Islet precursor cell (in vitro differentiated cells): Measurements from ENCODE around the gene OR2T5.
"Not testable (repeated sequence)": the region's sequence is repeated elsewhere in the genome, so short reads cannot be mapped to it uniquely, and the experiment has no call there.

Experiments
- DNase-seq: peaks from one replicate; pipeline ENCODE4 v3.0.0-alpha.2; 2018

The OR2T5 gene, protein sequence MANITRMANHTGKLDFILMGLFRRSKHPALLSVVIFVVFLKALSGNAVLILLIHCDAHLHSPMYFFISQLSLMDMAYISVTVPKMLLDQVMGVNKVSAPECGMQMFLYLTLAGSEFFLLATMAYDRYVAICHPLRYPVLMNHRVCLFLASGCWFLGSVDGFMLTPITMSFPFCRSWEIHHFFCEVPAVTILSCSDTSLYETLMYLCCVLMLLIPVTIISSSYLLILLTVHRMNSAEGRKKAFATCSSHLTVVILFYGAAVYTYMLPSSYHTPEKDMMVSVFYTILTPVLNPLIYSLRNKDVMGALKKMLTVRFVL

DNA sequence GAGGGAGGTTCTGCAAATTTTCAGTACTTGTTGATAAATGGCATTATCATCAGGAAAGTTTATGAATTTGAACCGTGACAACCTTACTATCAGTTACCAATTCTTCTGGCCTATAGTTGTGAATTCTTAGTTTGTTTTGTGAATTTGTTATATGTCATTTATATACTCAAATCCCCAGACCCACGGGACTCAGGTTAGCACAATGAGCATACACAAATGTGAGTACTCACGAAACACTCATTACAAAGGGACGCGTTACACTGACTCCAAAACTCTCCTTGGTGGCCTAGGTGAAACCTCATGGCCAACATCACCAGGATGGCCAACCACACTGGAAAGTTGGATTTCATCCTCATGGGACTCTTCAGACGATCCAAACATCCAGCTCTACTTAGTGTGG, at the start of gene OR2T5:
Gene OR2T5, plus strand, starts transcription at position 301 of the 400 bp plus-strand sequence. Its CDS starts 0 bp downstream, at position 301.
- not testable (repeated sequence) for DNase-seq

DNA sequence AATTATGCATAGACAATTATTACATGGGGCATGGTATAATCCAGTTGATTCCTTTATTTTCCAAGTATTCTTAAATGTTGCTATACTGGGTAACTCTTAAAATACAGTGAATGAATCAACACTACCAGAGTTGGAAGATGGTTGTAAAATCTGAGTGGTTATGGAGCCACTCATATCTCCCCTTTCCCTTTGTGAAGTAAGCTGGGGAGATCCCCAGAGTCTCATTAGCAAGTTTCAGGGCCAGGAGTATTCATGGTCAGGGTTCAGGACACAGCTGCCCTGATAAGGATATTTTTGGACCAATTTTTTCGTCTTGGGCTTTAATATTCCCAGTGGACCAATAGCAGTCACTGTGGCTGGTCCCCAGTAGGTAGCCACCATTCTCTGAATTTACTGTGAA, 49.7 kb upstream of the OR2T5 start:
- not testable (repeated sequence) for DNase-seq

DNA sequence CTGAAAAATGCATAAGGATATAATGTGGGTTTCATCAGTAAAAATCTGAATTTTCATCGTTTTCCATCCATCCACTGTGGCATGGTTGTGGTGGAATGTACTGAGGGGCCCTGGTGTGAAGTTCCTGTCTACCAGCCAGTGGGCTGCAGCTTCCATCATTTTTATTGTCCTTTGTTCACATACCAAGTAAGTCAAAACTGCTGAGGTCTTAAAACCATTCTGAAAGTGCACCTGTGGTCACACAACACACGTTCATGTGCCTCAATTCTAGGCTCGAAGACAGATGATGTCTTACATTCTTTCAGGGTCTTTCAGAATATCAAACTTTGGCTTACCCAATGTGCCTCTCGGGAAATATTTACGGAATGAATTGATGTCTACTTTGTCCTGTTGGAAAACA, 49.1 kb upstream of the OR2T5 start:
- not testable (repeated sequence) for DNase-seq

DNA sequence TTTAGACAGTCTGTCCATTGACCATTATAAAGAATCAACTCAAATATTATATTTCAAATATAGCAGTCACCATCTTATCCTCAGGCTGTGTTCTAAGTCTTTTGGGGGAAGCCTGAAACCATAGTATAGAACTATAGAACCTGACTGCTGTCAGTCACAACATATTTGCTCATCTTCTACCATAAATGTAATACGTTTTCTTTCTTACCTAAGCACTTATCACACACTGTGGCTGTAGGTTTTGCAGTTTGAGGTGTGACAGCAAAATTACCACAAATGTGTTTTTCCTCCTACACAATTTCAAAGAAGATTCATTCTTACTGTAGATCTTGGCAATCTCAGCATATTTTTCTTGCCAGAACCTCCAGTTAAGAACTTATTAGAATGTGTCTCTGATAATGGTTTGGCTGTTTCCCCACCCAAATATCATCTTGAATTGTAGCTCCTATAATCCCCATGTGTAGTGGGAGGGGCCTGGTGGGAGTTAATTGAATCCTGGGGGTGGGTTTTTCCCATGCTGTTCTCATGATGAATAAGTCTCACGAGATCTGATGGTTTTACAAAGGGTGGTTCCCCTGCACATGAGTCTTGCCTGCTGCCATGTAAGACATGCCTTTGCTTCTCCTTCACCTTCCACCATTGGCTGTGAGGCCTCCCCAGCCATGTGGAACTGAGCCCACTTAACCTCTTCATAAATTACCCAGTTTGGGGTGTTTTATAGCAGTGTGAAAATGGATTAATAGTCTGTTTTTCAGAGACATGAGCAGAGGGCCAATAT, 45.7 kb upstream of the OR2T5 start:
- DNase-seq, result not testable (repeated sequence)

DNA sequence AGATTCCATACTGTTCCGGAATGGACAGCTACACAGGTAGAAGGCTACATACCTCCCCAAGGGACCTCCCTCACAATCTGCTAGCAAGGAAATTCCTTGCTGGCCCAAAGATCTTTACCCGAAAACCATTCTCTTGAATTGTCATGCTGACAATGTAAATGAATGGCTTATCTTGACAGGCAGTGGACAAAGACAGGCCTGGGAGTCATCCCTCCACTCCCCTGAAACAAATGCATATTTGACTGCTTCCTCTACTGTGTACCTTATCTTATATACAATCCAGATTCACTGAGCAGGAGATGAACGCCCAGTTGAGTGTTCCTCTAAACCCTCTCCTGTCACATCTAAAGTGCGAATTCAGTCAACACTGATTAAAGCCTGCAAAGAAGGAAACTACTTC, 43.8 kb upstream of the OR2T5 start:
- not testable (repeated sequence) for DNase-seq

DNA sequence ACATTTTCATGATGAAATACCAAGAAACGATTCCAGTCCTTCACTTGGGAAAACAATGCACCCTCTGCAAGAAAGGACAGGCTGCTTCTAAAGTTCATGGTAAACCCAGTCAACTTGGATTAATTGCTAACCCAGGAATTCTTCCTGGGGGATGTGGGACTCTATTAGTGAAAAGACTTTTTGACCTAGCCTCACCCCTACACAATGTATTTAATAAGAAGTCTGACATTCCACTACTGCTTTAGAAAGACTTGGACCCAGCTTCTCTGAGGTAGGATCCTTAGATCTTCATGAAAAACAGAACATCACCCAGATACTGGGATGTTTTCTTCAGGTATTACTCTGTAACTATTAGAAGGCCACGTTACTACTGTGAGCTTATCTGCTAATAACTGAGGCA, 43.0 kb upstream of the OR2T5 start, which contains the start of gene OR2T2:
Gene OR2T2, plus strand, starts transcription at position 239 of the 400 bp plus-strand sequence. CDS start 7,161 bp downstream, outside the sequence.
- DNase-seq, result not testable (repeated sequence)

DNA sequence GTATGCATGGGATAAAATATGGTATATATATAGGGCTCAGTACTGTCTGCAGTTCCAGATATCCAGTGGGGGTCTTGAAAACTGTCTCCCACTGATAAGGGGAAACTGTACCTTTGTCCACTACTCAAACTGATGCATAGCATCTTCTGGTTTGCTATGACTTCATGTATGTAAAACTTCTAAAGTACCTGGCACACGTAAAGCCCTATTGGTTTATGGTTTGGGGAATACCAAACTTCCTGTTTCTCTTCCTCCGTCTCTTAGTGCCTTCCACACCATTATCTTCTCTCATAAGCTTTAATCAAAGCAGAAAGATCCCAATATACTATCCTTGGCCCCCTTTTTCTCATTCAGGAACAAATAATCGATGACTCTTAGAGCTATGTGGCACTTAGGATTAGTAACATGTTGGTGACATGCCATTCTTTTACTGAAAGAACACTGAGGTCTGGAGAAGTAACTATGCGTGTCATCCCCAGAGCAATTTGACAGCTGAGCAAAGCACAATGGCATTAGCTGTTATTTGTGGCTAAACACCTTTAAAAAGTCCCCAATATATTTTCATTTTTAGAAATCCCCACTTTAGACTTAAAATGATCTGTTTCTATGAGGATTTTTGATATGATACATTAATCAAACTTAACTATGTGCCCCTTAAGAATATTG, 39.8 kb upstream of the OR2T5 start:
- not testable (repeated sequence) for DNase-seq

DNA sequence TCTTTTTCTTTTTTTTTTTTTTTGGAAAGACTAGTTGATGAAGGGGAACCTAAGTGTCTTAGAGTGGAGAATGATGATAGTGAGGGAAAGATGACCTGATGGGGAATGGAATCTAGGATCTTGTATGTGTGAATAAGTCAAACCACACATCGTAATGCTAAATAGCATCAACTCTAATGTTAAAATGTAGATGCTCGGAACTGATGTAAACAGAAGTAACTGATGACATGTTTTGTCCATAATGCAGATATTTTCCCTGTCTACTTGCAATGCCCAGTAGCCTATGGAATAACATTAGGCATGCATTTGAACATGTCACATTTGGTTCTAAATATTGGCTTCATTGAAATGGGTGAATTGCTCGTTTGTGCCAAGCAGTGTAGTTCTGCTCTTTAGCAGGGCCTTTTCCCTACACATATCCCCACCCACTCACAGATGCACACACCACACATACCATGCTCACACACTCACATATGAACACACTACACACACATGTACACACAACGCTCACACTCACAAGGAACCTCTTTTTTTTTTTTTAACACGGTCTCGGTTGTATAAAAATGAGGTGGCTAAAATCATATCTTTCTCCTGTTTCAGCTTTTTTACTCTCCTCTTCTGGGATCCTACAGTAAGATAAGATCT, 38.4 kb upstream of the OR2T5 start:
- not testable (repeated sequence) for DNase-seq

DNA sequence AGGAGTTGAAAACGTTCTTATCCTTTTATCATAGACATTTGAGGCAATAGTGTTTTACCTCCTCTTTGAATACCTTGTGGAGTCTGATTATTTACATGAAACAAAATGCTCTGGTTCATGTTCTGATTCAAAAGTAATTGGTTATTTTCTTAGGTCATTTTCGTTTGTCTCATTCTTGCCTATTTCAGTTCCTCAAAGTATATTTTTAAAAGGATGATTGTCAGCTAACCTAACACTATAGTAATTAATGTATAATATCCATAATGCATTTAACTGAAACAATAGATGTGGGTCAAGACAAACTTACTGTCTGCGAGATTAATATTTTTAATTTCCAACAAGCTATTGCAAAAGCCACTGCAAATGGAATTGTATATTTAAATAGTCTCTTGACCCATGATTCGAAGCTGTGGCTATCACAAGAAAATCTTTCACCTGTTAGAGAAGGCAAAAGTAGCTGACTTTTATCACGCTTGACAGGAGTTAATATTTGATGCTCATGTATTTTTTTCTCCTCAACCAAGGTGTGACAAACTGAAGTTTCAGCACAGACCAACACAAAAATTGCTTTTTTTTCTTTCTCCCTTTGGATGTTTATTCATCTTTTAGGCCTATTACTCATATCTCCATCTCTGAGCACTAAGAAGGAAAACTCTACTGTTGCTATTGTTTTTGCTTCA, 37.8 kb upstream of the OR2T5 start:
- not testable (repeated sequence) for DNase-seq

DNA sequence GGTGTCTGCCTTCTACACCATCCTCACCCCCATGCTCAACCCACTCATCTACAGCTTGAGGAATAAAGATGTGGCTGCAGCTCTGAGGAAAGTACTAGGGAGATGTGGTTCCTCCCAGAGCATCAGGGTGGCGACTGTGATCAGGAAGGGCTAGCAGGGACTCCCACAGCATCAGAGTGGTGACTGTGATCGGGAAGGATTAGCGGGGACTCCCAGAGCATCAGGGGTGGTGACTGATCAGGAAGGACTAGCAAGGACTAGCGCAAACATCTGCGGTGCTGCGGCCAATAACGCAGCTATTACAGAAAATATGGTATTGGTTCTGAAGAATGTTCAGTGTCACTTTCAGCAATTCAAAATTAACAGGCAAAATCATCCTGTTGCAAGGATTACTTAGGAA, 34.8 kb upstream of the OR2T5 start:
- DNase-seq, result not testable (repeated sequence)

DNA sequence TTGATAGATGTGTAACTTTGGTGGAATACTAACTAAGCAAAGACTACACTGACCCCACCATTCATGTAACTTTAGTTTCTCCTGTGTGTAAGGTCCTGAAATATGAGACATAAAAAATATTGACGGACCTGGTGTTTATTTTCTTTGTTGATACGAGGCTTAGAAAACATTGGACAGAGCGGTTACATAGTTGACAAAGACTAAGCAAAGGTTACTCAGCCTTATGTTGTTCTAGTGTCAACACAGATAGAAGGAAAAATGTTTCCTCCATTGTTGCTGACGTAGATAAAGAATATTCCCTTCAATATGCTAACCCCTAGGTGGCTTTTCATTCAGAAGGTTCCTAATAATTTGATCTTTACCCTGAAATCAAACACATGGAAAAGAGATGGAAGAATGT, 33.3 kb upstream of the OR2T5 start:
- not testable (repeated sequence) for DNase-seq

DNA sequence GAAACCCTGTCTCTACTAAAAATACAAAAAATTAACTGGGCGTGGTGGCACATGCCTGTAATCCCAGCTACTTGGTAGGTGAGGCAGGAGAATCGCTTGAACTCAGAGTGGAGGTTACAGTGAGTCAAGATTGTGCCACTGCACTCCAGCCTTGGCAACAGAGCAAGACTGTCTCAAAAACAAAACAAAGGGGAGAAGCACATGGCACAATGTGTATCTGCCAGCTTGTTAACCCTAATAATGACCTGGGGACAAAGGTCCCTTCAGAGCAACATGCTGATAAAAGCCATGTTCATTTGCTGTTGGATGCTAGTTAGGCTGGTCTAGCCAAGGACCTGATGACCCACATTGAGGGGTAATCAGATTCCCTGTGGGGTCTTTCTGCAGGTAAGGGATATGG, 31.8 kb upstream of the OR2T5 start:
- not testable (repeated sequence) for DNase-seq

DNA sequence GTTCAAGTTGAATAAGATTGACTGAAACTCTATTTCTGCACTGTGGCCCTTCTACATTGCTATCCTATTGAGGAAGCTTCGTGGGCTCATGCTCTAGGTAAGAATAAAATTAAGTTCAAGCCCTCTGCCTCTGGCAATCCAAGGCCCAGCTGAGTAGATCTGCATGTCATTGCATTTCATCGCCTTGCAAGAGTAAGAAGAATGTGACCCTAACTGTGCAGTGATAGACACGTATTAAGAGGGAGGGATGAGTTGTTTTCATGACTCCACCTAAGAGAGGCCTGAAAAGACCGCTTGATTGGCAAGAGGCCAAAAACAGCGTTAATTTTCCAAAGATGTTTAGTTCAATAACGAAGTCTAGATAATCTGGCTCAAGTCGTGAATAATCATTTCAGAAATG, 29.3 kb upstream of the OR2T5 start:
- DNase-seq, result not testable (repeated sequence)

DNA sequence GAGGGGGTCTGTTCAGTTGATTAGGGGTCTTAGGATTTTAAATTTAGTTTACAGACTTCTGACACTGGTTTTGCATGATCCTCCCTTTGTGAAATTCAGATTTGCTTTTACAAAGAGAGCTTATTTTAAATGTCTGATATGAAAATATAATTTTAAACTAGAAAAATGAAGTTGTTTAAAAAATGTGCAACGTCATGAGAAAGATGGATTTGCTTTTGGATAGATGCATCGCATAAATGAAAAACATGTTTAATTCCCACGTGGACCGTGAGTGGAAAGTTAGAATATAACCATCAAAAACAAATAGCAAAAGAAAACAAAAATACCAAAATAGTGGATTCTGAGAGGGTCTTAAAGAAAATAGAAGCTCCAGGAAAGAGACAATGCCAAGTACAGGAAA, 17.2 kb upstream of the OR2T5 start:
- DNase-seq, result no peak

DNA sequence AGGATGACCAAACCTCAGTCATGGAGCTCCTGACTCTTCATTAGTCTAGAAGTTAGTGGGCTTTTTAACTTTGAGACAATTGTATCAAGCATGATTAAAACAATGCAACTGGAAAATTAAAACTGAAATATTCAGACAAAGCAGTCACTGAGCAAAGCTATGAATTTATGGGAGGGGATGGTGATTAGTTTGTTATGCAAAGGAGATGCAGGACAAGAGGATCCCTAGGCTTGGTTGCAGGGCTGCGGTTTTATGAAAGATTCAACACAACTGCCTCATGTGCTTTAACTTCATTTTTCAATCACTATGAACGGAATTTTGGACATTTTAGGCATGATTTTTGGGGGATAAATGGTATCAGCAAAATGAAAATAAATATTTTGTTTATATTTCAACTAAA, 16.3 kb upstream of the OR2T5 start:
- not testable (repeated sequence) for DNase-seq

DNA sequence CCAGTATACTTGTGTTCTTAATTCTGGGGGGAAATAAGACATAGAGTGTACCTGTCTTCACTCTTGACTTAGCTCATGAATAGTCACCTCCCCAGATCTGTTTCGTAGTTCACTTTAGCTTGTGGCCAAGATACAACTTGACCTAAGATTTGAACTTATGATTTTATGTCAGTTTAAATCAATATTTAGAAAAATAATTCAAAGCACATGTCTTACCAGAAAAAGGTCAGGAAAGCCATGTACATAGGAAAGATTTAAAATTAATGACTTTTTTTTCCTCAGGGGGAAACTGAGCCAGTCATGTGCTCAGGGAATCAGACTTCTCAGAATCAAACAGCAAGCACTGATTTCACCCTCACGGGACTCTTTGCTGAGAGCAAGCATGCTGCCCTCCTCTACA, 15.3 kb upstream of the OR2T5 start, which contains the start of gene OR2T3:
Gene OR2T3, plus strand, starts transcription at position 301 of the 400 bp plus-strand sequence. Its CDS starts 0 bp downstream, at position 301.
- not testable (repeated sequence) for DNase-seq

DNA sequence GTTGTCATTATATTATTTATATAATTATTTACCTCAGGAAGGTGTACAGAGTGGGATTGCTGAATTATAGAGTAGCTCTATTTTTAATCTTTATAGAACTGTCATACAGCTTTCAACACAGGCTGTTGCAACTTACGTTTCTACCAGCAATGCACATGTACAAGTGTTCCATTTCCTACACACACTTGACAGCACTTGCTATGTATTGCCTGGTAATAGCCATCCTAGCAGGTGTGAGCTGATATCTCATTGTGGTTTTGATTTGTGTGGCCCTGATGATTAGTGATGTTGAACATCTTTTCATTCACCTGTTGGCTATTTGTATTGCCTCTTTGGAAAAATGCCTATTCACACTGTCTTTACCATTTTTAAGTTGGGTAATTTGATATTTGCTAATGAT, 12.7 kb upstream of the OR2T5 start:
- DNase-seq, result not testable (repeated sequence)

DNA sequence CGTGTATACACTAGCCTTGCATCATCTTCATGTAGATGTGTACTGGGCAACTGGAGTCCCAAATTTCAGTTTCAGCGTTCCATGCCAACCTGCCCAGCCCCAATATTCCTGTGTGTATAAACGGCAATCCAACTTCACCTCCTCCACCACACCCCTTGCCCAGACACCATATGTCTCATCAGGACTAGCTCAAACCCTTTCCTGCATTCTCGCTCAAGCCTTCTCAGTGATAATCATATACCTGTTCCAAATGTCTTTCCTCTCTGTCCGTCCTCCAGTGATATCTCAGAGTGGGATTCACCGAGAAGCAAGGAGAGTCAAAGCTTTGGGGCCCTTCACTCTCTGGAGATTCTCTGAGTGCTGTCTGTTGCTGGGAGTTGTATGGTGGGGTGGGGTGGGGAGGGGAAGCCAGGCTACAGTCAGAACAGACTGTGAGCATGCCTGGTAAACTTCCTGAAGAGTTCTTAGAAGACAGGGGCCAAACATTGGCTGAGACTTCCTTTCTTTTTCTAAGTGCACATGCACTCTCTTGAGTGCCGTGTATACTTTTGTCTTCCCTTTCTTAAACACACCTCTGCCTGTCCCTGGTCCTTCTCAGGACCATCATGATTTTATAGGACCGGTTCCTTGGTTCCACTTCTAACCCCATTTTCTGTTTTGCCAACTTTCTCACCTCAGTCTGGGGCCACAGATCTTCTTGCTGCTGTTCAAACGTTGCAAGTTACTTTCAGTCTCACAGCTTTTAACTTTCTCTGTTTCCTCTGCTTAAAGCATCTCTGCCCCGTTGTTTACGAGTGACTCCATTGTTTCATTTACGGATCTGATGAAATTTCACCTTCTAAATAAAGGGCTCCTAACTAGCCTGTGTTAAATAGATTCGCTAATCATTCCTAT, 6.5 kb upstream of the OR2T5 start:
- not testable (repeated sequence) for DNase-seq

DNA sequence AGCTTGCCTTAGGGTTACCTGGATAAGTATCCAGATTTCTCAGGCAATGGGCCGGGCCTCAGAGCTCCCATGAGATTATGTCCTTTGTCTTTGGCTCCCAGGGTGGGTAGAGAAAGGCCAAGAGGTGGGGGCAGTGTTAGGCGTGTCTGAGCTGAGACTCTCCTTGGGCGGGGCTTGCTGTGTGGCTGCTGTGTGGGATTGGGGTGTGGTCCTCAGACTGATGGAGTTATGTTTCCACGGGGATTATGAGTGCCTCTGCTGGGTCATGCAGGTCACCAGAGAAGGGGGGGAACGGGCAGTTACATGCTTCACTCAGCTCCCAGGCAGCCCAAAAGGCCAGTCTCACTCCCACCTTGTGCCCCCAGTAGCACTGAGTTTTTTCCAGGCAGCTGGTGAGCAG, 8.3 kb downstream of the OR2T5 start:
- DNase-seq, result not testable (repeated sequence)

DNA sequence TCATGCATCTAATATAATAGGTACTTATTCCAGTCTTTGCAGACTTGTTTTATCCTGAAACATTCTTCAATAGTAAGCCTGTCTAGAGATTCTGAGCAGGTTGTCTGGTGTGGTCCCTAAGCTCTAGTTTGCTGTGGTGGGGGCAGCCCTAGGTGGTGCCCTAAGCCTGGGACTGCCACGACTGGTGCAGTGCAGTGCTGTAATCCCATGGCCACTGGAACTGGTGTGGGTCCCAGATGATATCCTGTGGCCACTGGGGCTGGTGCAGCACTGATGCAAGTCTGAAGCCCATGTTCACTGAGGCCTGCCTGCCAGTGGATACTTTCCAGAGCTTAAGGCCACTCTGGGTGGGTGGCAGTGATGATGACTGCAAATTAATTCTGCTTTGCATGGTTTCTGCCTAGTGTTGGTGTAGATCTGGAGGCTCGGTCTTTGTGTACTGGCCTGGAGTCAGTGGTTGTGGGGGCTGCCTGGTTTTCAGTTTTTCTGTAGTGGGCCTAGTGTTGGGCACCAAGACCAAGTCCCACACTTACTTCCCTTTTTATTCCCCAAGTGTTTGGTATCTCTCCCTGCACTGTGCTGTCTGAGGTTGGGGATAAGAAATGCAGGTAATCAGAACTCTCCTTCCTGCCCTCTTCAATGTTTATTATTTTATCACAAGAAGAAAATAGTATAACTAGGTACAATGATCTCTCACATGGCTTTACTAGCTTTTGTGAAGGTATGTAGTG, 12.1 kb downstream of the OR2T5 start:
- not testable (repeated sequence) for DNase-seq
